Measurements from ENCODE around the gene FADS1. TPM values are rescaled to one million over a fixed set of nuclear protein-coding genes. Genes with fewer than 3 reads are reported as not detected.

The FADS1 gene
- total RNA-seq, 4 donors from 2014 or later = 20.8 to 37.4 (median 32.0) TPM

DNA sequence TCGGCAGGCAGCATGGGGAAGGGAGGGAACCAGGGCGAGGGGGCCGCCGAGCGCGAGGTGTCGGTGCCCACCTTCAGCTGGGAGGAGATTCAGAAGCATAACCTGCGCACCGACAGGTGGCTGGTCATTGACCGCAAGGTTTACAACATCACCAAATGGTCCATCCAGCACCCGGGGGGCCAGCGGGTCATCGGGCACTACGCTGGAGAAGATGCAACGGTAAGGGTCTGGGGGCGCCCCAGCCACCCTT lies 11.5 kb upstream of the FADS1 start:
- no peaks in the 10 kb centered on the region for H3K9me3 ChIP-seq
- H3K4me1 ChIP-seq = peaks cover 3 to 64% (median 24%) of the 10 kb centered on the region in 3 donors
- H3K27me3 ChIP-seq = no peaks in the 10 kb centered on the region
- H3K27ac ChIP-seq = peak overlapping the region; percentile 79 to 93 (median 84)
- TF ChIP-seq, protein P1, sequence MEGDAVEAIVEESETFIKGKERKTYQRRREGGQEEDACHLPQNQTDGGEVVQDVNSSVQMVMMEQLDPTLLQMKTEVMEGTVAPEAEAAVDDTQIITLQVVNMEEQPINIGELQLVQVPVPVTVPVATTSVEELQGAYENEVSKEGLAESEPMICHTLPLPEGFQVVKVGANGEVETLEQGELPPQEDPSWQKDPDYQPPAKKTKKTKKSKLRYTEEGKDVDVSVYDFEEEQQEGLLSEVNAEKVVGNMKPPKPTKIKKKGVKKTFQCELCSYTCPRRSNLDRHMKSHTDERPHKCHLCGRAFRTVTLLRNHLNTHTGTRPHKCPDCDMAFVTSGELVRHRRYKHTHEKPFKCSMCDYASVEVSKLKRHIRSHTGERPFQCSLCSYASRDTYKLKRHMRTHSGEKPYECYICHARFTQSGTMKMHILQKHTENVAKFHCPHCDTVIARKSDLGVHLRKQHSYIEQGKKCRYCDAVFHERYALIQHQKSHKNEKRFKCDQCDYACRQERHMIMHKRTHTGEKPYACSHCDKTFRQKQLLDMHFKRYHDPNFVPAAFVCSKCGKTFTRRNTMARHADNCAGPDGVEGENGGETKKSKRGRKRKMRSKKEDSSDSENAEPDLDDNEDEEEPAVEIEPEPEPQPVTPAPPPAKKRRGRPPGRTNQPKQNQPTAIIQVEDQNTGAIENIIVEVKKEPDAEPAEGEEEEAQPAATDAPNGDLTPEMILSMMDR (IDR thresholded peaks at IDR 0.05) = no peak
- TF ChIP-seq POLR2AphosphoS5 (IDR thresholded peaks at IDR 0.05) = no peak
- no peak for TF ChIP-seq POLR2A (IDR thresholded peaks at IDR 0.05)
- no peak for TF ChIP-seq EP300 (IDR thresholded peaks at IDR 0.05)
- ATAC-seq = no peak
- no peaks in the 10 kb centered on the region for H3K36me3 ChIP-seq
- H3K4me3 ChIP-seq = peak overlapping the region; percentile 42 to 75
- 0% methylated on average over 3 to 13 of the region's 16 CpGs for WGBS, 2 donors (ENCODE audit: low coverage in 1 of 2)

DNA sequence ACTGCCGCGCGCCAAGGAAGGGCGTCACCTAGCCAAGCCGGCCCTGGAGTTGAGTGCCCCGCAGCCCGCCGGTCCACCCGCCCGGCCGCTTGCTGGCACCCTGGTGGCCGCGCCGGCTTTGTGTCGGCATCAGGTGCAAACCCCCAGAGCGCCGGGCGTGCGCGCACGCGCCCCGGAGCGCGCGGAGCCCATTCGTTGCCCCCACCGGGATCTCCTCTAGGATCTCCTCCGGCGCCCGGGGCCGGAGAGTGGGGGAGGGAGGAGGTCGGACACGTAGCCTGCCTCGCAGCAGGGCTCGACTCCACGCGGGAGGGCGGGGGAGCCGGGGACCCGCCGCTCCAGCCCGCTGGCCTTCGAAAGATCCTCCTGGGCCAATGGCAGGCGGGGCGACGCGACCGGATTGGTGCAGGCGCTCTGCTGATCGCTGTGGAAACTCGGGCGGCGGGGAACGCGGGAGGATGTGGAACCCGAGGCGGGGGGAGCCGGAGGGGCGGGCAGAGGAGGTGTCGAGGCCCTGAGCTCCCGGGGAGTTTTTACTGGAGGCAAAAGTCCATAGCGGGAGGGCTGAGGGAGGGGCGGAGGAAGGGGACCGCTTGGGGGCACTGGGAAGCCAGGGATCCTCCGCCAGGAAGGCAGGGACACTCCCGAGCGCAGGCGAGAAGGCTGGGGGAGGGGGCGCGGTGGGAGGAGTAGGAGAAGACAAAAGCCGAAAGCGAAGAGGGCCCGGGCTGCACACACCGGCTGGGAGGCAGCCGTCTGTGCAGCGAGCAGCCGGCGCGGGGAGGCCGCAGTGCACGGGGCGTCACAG lies 11.0 kb upstream of the FADS1 start, which contains the start of gene FADS2:
TSS of gene FADS2 (plus strand) at position 730 of the 808 bp plus-strand sequence. CDS start 91 bp downstream, outside the sequence.
- peak within 1 kb of the TSS; percentile 79 to 93 (median 84) for H3K27ac ChIP-seq
- H3K9me3 ChIP-seq = no peaks in the 10 kb centered on the region
- H3K27me3 ChIP-seq = no peaks in the 10 kb centered on the region
- peak; percentile 86 for ATAC-seq
- peak within 1 kb of the TSS; percentile 42 to 75 for H3K4me3 ChIP-seq
- H3K36me3 ChIP-seq = no peaks in the 10 kb centered on the region
- WGBS, 2 donors (ENCODE audit: low coverage in 1 of 2) = 0 to 1% methylated on average over 1 to 22 of the region's 83 CpGs
- TF ChIP-seq POLR2AphosphoS5 (IDR thresholded peaks at IDR 0.05) (peak; percentile 56), EP300 (IDR thresholded peaks at IDR 0.05) (no peak), POLR2A (IDR thresholded peaks at IDR 0.05) (peak; percentile 69 to 75)
- TF ChIP-seq, protein P1 (IDR thresholded peaks at IDR 0.05) = peak in 3 of 4 experiments; percentile 5 to 42 (median 40)
- peaks cover 3 to 62% (median 24%) of the 10 kb centered on the region in 3 donors for H3K4me1 ChIP-seq

DNA sequence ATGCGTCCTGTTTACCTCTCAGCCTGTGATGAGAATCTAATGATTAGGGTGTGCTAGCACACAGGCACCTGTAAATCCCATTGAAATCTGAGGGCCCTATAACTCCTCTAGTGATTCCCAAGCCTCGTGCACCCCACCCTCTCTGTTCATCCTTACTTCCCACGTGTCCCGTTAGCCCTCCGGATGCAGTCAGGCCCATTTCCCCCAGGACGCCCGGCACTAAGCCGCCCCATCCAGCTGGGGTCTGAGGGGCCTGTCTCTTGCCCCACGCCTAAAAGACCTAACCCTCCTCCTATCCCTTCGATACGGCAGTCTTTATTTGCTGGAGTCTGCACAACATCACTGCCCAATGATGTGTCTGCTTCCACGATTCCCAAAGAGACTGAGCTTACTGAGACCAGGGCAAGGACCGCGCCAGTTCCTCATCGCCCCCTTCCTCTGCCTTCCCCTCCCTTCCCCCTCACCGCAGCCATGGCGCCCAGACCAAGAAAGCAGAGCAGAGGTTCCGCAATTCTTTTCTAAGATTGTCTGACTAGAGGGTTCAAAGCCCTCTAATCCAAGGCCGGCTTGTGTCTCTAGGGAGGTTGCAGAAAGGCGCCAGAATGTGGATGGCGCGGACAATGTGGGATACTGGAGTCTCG lies 10.2 kb upstream of the FADS1 start:
- H3K36me3 ChIP-seq = no peaks in the 10 kb centered on the region
- H3K4me1 ChIP-seq = peaks cover 3 to 54% (median 24%) of the 10 kb centered on the region in 3 donors
- WGBS, 2 donors (ENCODE audit: low coverage in 1 of 2) = 17 to 24% methylated on average over 5 to 15 of the region's 23 CpGs
- TF ChIP-seq, protein P1 (IDR thresholded peaks at IDR 0.05) = no peak
- TF ChIP-seq POLR2A (IDR thresholded peaks at IDR 0.05) (no peak), POLR2AphosphoS5 (IDR thresholded peaks at IDR 0.05) (no peak), EP300 (IDR thresholded peaks at IDR 0.05) (no peak)
- ATAC-seq = peak; percentile 1
- H3K9me3 ChIP-seq = no peaks in the 10 kb centered on the region
- H3K4me3 ChIP-seq = peak overlapping the region; percentile 42 to 75
- no peaks in the 10 kb centered on the region for H3K27me3 ChIP-seq
- peak overlapping the region; percentile 79 to 93 (median 84) for H3K27ac ChIP-seq

DNA sequence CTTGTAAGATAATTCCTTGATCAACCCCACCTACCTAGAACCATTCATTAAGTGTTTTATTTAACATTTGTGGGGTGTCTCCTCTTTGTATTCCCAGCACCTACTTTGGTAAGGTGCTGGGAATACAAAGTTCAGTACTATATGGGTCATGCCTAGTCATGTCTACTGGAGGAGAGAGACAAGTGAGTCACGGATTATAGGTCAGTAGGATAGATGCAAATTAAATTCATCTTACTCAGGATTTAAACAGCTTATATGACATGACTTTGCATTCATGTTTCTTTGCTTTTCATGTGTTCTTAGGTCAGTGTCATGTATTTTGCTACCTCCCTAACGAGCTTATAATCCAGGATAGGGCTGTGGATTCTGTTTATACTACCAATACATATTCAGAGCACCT lies 3.4 kb upstream of the FADS1 start:
- H3K27me3 ChIP-seq = no peaks in the 10 kb centered on the region
- WGBS, 2 donors (ENCODE audit: low coverage in 1 of 2) = 94 to 97% methylated on average over 2 of the region's 2 CpGs
- no peak overlapping the region for H3K27ac ChIP-seq
- no peak overlapping the region for H3K4me3 ChIP-seq
- no peaks in the 10 kb centered on the region for H3K36me3 ChIP-seq
- no peak for ATAC-seq
- H3K9me3 ChIP-seq = no peaks in the 10 kb centered on the region
- H3K4me1 ChIP-seq = peaks cover 0 to 22% (median 0%) of the 10 kb centered on the region in 3 donors
- no peak for TF ChIP-seq POLR2AphosphoS5 (IDR thresholded peaks at IDR 0.05)
- no peak for TF ChIP-seq POLR2A (IDR thresholded peaks at IDR 0.05)
- TF ChIP-seq EP300 (IDR thresholded peaks at IDR 0.05) = no peak
- TF ChIP-seq, protein P1 (IDR thresholded peaks at IDR 0.05) = no peak
